Raji (cell line): ENCODE measurements around the gene CPB2.

Experiments used
- POLR2A ChIP-seq: IDR thresholded peaks from 2 replicates; pipeline ENCODE4 v1.6.1; 2011; ENCODE audit warnings: low read depth, low read length, control low read depth; ENCODE audit not compliant: insufficient read depth

Gene CPB2

GRCh38 chr13:46104868-46105267 is at the start of gene CPB2:
TSS of gene CPB2 (minus strand) at chr13:46105033. CDS start at chr13:46105009, 24 bp downstream.
- no peak for TF ChIP-seq POLR2A

GRCh38 chr13:46154136-46154801 is 49.4 kb upstream of the CPB2 start:
- TF ChIP-seq POLR2A: no peak

- no peak for TF ChIP-seq POLR2A
Observed at GRCh38 chr13:46152627-46153328, 47.9 kb upstream of the CPB2 start.

GRCh38 chr13:46150134-46150693 is 45.4 kb upstream of the CPB2 start:
- no peak for TF ChIP-seq POLR2A

GRCh38 chr13:46149272-46150133 is 44.7 kb upstream of the CPB2 start:
- no peak for TF ChIP-seq POLR2A

GRCh38 chr13:46146898-46147297 is 42.1 kb upstream of the CPB2 start:
- TF ChIP-seq POLR2A: no peak

GRCh38 chr13:46145950-46146349 is 41.1 kb upstream of the CPB2 start:
- no peak for TF ChIP-seq POLR2A

- no peak for TF ChIP-seq POLR2A
Observed at GRCh38 chr13:46145135-46145534, 40.3 kb upstream of the CPB2 start.

- no peak for TF ChIP-seq POLR2A
Observed at GRCh38 chr13:46143184-46143701, 38.4 kb upstream of the CPB2 start.

GRCh38 chr13:46142776-46143175 is 37.9 kb upstream of the CPB2 start:
- no peak for TF ChIP-seq POLR2A

- no peak for TF ChIP-seq POLR2A
Observed at GRCh38 chr13:46140044-46140443, 35.2 kb upstream of the CPB2 start.

- no peak for TF ChIP-seq POLR2A
Observed at GRCh38 chr13:46137627-46138317, 32.9 kb upstream of the CPB2 start.

- no peak for TF ChIP-seq POLR2A
Observed at GRCh38 chr13:46136688-46137087, 31.9 kb upstream of the CPB2 start.

GRCh38 chr13:46134961-46135522 is 30.2 kb upstream of the CPB2 start:
- no peak for TF ChIP-seq POLR2A
